ENCODE results near the gene TIMELESS. TPM values are rescaled to one million over a fixed set of nuclear protein-coding genes. Genes with fewer than 3 reads are reported as not detected.
"Not testable (repeated sequence)": the region's sequence is repeated elsewhere in the genome, so short reads cannot be mapped to it uniquely, and the experiment has no call there.

The TIMELESS gene
- total and polyA plus RNA-seq, 10 of the 15 experiments (the other 5 are each of a cell fraction or from before 2014, with no cell fraction given) = 5.8 to 57.8 (median 31.8) TPM

- H3K4me1 ChIP-seq (ENCODE audit: control insufficient read depth, insufficient read depth, low read length); H2AFZ ChIP-seq (ENCODE audit: control insufficient read depth, low read depth, low read length); BruUV-seq (replicated peaks); RAD21 ChIA-PET (ENCODE audit: unreplicated experiment); intact Hi-C loops (cut with micrococcal nuclease; ENCODE audit: unreplicated experiment); SMC1A ChIA-PET (ENCODE audit: uncharacterized antibody, unreplicated experiment); in situ Hi-C loops (cut with MboI); H3K27ac ChIP-seq (ENCODE audit: control insufficient read depth, insufficient read depth); H3K9me3 ChIP-seq (replicated peaks; ENCODE audit: control insufficient read depth, insufficient read depth, low read length); H3K4me2 ChIP-seq (ENCODE audit: control insufficient read depth, insufficient read depth); CTCF ChIA-PET; H3K9ac ChIP-seq (ENCODE audit: control insufficient read depth, insufficient read depth, low read length); H3K27me3 ChIP-seq (replicated peaks in 1 of 2; ENCODE audit: control insufficient read depth in 2 of 2, insufficient read depth in 2 of 2, low read length in 1 of 2); ATAC-seq; POLR2A ChIA-PET; H3K4me3 ChIP-seq; H3K36me3 ChIP-seq (ENCODE audit: control insufficient read depth in 2 of 2, insufficient read depth in 2 of 2, low read length in 1 of 2); H4K20me1 ChIP-seq (ENCODE audit: control insufficient read depth, insufficient read depth); DNase-seq (ENCODE audit: low read depth, low spot score); FAIRE-seq; H3K79me2 ChIP-seq (ENCODE audit: control insufficient read depth, insufficient read depth, low read length): not testable (repeated sequence)
- WGBS (ENCODE audit: insufficient coverage, insufficient replicate concordance, low lambda C conversion rate, missing lambda C conversion rate) = 93% methylated on average over 8 of the region's 15 CpGs
Observed at GRCh38 chr12:56494106-56494415, 44.8 kb upstream of the TIMELESS start.

- H3K4me1 ChIP-seq (ENCODE audit: control insufficient read depth, insufficient read depth, low read length); H3K9me3 ChIP-seq (replicated peaks; ENCODE audit: control insufficient read depth, insufficient read depth, low read length); H3K36me3 ChIP-seq (ENCODE audit: control insufficient read depth in 2 of 2, insufficient read depth in 2 of 2, low read length in 1 of 2); H3K27me3 ChIP-seq (replicated peaks in 1 of 2; ENCODE audit: control insufficient read depth in 2 of 2, insufficient read depth in 2 of 2, low read length in 1 of 2); H3K4me3 ChIP-seq; H4K20me1 ChIP-seq (ENCODE audit: control insufficient read depth, insufficient read depth); H3K27ac ChIP-seq (ENCODE audit: control insufficient read depth, insufficient read depth); SMC1A ChIA-PET (ENCODE audit: uncharacterized antibody, unreplicated experiment); H3K79me2 ChIP-seq (ENCODE audit: control insufficient read depth, insufficient read depth, low read length); FAIRE-seq; intact Hi-C loops (cut with micrococcal nuclease; ENCODE audit: unreplicated experiment); in situ Hi-C loops (cut with MboI); DNase-seq (ENCODE audit: low read depth, low spot score); CTCF ChIA-PET; ATAC-seq; H2AFZ ChIP-seq (ENCODE audit: control insufficient read depth, low read depth, low read length); BruUV-seq (replicated peaks); H3K9ac ChIP-seq (ENCODE audit: control insufficient read depth, insufficient read depth, low read length); RAD21 ChIA-PET (ENCODE audit: unreplicated experiment); H3K4me2 ChIP-seq (ENCODE audit: control insufficient read depth, insufficient read depth): not testable (repeated sequence)
- POLR2A ChIA-PET = interaction anchor here (0.7 kb wide), 1 partner anchor 507 kb away, joined by 4 read pairs; no protein-coding TSS in a partner anchor
- WGBS (ENCODE audit: insufficient coverage, insufficient replicate concordance, low lambda C conversion rate, missing lambda C conversion rate) = 88% methylated on average over 25 of the region's 31 CpGs
Observed at GRCh38 chr12:56493409-56494105, 44.3 kb upstream of the TIMELESS start.

Data from GM12878 (cell line).